ENCODE data around the gene CYTH4. TPM values are rescaled to one million over a fixed set of nuclear protein-coding genes. Genes with fewer than 3 reads are reported as not detected.

Gene CYTH4
- total and polyA plus RNA-seq, 2 experiments from 2014 or later = not detected

DNA sequence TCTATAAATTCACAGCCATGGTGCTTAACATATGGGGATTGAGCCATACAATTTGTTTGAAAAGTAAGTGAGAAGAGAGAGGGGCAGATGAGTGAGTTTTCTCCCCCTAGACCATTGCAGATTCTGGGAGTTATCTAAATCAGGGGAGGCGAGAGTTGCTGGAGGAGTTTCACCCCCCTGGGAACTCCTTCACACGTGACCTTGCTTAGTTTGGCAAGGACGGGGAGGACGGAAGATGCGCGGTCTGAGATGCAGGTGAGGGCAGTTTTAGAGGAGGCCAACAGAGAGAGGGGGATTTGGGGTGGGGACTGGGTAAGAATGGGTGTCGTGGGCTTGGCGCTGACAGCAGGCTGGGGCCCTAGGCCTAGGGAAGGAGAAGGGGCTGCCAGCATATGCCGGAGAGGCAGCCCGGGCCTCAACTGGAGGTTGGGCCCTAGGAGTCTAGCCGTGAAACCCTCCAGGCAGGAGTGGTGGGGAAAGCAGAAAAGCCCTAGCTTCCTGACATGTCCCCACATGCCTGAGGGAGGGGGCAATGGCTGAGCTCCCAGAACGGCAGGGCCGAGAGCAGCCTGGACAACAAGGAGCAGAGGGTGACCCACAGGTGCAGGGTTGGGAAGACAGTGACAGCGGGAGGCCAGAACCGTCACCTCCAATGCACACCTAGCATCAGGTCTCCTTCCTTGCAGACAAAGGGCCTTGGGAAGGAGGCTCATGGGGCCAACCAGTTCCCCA lies 81.1 kb downstream of the CYTH4 start (continued):
- TF ChIP-seq, protein P1, sequence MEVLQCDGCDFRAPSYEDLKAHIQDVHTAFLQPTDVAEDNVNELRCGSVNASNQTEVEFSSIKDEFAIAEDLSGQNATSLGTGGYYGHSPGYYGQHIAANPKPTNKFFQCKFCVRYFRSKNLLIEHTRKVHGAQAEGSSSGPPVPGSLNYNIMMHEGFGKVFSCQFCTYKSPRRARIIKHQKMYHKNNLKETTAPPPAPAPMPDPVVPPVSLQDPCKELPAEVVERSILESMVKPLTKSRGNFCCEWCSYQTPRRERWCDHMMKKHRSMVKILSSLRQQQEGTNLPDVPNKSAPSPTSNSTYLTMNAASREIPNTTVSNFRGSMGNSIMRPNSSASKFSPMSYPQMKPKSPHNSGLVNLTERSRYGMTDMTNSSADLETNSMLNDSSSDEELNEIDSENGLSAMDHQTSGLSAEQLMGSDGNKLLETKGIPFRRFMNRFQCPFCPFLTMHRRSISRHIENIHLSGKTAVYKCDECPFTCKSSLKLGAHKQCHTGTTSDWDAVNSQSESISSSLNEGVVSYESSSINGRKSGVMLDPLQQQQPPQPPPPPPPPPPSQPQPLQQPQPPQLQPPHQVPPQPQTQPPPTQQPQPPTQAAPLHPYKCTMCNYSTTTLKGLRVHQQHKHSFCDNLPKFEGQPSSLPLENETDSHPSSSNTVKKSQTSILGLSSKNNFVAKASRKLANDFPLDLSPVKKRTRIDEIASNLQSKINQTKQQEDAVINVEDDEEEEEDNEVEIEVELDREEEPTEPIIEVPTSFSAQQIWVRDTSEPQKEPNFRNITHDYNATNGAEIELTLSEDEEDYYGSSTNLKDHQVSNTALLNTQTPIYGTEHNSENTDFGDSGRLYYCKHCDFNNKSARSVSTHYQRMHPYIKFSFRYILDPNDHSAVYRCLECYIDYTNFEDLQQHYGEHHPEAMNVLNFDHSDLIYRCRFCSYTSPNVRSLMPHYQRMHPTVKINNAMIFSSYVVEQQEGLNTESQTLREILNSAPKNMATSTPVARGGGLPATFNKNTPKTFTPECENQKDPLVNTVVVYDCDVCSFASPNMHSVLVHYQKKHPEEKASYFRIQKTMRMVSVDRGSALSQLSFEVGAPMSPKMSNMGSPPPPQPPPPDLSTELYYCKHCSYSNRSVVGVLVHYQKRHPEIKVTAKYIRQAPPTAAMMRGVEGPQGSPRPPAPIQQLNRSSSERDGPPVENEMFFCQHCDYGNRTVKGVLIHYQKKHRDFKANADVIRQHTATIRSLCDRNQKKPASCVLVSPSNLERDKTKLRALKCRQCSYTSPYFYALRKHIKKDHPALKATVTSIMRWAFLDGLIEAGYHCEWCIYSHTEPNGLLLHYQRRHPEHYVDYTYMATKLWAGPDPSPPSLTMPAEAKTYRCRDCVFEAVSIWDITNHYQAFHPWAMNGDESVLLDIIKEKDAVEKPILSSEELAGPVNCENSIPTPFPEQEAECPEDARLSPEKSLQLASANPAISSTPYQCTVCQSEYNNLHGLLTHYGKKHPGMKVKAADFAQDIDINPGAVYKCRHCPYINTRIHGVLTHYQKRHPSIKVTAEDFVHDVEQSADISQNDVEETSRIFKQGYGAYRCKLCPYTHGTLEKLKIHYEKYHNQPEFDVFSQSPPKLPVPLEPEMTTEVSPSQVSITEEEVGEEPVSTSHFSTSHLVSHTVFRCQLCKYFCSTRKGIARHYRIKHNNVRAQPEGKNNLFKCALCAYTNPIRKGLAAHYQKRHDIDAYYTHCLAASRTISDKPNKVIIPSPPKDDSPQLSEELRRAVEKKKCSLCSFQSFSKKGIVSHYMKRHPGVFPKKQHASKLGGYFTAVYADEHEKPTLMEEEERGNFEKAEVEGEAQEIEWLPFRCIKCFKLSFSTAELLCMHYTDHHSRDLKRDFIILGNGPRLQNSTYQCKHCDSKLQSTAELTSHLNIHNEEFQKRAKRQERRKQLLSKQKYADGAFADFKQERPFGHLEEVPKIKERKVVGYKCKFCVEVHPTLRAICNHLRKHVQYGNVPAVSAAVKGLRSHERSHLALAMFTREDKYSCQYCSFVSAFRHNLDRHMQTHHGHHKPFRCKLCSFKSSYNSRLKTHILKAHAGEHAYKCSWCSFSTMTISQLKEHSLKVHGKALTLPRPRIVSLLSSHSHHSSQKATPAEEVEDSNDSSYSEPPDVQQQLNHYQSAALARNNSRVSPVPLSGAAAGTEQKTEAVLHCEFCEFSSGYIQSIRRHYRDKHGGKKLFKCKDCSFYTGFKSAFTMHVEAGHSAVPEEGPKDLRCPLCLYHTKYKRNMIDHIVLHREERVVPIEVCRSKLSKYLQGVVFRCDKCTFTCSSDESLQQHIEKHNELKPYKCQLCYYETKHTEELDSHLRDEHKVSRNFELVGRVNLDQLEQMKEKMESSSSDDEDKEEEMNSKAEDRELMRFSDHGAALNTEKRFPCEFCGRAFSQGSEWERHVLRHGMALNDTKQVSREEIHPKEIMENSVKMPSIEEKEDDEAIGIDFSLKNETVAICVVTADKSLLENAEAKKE (CRISPR knock-in tag; IDR thresholded peaks at IDR 0.05) = no peak
- TF ChIP-seq ZNF331 (CRISPR knock-in tag; IDR thresholded peaks at IDR 0.05; ENCODE audit: low read depth) (no peak), ZNF114 (CRISPR knock-in tag; IDR thresholded peaks at IDR 0.05) (no peak)
- TF ChIP-seq, protein P2, sequence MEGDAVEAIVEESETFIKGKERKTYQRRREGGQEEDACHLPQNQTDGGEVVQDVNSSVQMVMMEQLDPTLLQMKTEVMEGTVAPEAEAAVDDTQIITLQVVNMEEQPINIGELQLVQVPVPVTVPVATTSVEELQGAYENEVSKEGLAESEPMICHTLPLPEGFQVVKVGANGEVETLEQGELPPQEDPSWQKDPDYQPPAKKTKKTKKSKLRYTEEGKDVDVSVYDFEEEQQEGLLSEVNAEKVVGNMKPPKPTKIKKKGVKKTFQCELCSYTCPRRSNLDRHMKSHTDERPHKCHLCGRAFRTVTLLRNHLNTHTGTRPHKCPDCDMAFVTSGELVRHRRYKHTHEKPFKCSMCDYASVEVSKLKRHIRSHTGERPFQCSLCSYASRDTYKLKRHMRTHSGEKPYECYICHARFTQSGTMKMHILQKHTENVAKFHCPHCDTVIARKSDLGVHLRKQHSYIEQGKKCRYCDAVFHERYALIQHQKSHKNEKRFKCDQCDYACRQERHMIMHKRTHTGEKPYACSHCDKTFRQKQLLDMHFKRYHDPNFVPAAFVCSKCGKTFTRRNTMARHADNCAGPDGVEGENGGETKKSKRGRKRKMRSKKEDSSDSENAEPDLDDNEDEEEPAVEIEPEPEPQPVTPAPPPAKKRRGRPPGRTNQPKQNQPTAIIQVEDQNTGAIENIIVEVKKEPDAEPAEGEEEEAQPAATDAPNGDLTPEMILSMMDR (conservative IDR thresholded peaks at IDR 0.05; ENCODE audit: low read depth in 2 of 2) = no peak

Other genes with a start within 250 kb of the CYTH4 start
- 26.9 and 35.0 TPM in 2 replicates for gene KCTD17, start 230.8 kb upstream of the CYTH4 start, total RNA-seq (2014; rRNA removed; shearing (Covaris generic))
- gene KCTD17, start 230.8 kb upstream of the CYTH4 start, polyA plus RNA-seq (2016; fragmentation: Nextera tagmentation; extraction: Ambion mirVana) = 21.2 and 25.1 TPM in 2 replicates
- not detected in 2 replicates for gene TMPRSS6, start 172.8 kb upstream of the CYTH4 start, total RNA-seq (2014; rRNA removed; shearing (Covaris generic))
- gene TMPRSS6, start 172.8 kb upstream of the CYTH4 start, polyA plus RNA-seq (2016; fragmentation: Nextera tagmentation; extraction: Ambion mirVana) = 0.07 and 0.13 TPM in 2 replicates
- gene IL2RB, start 132.6 kb upstream of the CYTH4 start, total RNA-seq (2014; rRNA removed; shearing (Covaris generic)) = 1.0 and 4.8 TPM in 2 replicates
- 0.36 and 0.90 TPM in 2 replicates for gene IL2RB, start 132.6 kb upstream of the CYTH4 start, polyA plus RNA-seq (2016; fragmentation: Nextera tagmentation; extraction: Ambion mirVana)
- gene C1QTNF6, start 94.3 kb upstream of the CYTH4 start, total RNA-seq (2014; rRNA removed; shearing (Covaris generic)) = 2.3 and 2.6 TPM in 2 replicates
- gene C1QTNF6, start 94.3 kb upstream of the CYTH4 start, polyA plus RNA-seq (2016; fragmentation: Nextera tagmentation; extraction: Ambion mirVana) = 0.97 and 1.7 TPM in 2 replicates
- 0.04 and 0.66 TPM in 2 replicates for gene SSTR3, start 70.0 kb upstream of the CYTH4 start, total RNA-seq (2014; rRNA removed; shearing (Covaris generic))
- 0.10 TPM in 1 of 2 replicates, not detected in the other for gene SSTR3, start 70.0 kb upstream of the CYTH4 start, polyA plus RNA-seq (2016; fragmentation: Nextera tagmentation; extraction: Ambion mirVana)
- gene RAC2, start 38.2 kb upstream of the CYTH4 start, total RNA-seq (2014; rRNA removed; shearing (Covaris generic)) = 2.7 and 3.8 TPM in 2 replicates
- gene RAC2, start 38.2 kb upstream of the CYTH4 start, polyA plus RNA-seq (2016; fragmentation: Nextera tagmentation; extraction: Ambion mirVana) = 2.4 and 3.1 TPM in 2 replicates
- gene ELFN2, start 145.0 kb downstream of the CYTH4 start, total RNA-seq (2014; rRNA removed; shearing (Covaris generic)) = 0.35 and 0.62 TPM in 2 replicates
- gene ELFN2, start 145.0 kb downstream of the CYTH4 start, polyA plus RNA-seq (2016; fragmentation: Nextera tagmentation; extraction: Ambion mirVana) = 0.18 and 0.23 TPM in 2 replicates
- 1.9 and 3.8 TPM in 2 replicates for gene MFNG, start 203.9 kb downstream of the CYTH4 start, total RNA-seq (2014; rRNA removed; shearing (Covaris generic))
- gene MFNG, start 203.9 kb downstream of the CYTH4 start, polyA plus RNA-seq (2016; fragmentation: Nextera tagmentation; extraction: Ambion mirVana) = 1.1 and 1.4 TPM in 2 replicates
- gene CARD10, start 236.9 kb downstream of the CYTH4 start, total RNA-seq (2014; rRNA removed; shearing (Covaris generic)) = 17.0 and 17.2 TPM in 2 replicates
- gene CARD10, start 236.9 kb downstream of the CYTH4 start, polyA plus RNA-seq (2016; fragmentation: Nextera tagmentation; extraction: Ambion mirVana) = 5.4 and 5.8 TPM in 2 replicates

Measured in GM23338 (cell line).